ENCODE data around the gene INSR.
"Not testable (repeated sequence)": the region's sequence is repeated elsewhere in the genome, so short reads cannot be mapped to it uniquely, and the experiment has no call there.

Gene INSR

DNA sequence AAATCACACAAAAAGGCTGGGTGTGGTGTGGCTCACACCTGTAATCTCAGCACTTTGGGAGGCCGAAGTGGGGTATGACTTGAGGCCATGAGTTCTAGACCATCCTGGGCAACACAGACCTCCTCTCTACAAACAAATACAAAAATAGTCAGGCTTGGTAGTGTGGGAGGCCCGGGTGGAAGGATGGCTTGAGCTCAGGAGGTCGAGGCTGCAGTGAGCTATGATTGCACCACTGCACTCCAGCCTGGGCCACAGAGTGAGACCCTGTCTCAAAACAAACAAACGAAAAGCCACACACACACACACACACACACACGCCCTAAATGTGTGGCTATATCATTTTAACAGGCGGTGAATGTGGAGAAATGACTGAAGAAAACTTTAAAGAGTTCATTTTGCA, 225.6 kb downstream of the INSR start:
- H3K27ac ChIP-seq (ENCODE audit: poor library complexity, severe bottlenecking): no peak overlapping the region
- TF ChIP-seq, protein P1, sequence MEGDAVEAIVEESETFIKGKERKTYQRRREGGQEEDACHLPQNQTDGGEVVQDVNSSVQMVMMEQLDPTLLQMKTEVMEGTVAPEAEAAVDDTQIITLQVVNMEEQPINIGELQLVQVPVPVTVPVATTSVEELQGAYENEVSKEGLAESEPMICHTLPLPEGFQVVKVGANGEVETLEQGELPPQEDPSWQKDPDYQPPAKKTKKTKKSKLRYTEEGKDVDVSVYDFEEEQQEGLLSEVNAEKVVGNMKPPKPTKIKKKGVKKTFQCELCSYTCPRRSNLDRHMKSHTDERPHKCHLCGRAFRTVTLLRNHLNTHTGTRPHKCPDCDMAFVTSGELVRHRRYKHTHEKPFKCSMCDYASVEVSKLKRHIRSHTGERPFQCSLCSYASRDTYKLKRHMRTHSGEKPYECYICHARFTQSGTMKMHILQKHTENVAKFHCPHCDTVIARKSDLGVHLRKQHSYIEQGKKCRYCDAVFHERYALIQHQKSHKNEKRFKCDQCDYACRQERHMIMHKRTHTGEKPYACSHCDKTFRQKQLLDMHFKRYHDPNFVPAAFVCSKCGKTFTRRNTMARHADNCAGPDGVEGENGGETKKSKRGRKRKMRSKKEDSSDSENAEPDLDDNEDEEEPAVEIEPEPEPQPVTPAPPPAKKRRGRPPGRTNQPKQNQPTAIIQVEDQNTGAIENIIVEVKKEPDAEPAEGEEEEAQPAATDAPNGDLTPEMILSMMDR (IDR thresholded peaks at IDR 0.05; ENCODE audit: poor library complexity, severe bottlenecking): no peak
- no peak for DNase-seq (ENCODE audit: low spot score)
- peaks cover 22% of the 10 kb centered on the region for H3K36me3 ChIP-seq (ENCODE audit: low read depth)
- no peaks in the 10 kb centered on the region for H3K4me1 ChIP-seq (ENCODE audit: insufficient read depth, poor library complexity, severe bottlenecking)
- no peaks in the 10 kb centered on the region for H3K27me3 ChIP-seq (ENCODE audit: insufficient read depth, poor library complexity, severe bottlenecking)
- H3K9me3 ChIP-seq (ENCODE audit: severe bottlenecking): no peaks in the 10 kb centered on the region
- no peak for ATAC-seq (ENCODE audit: low read depth)
- H3K4me3 ChIP-seq (ENCODE audit: severe bottlenecking): no peak overlapping the region

DNA sequence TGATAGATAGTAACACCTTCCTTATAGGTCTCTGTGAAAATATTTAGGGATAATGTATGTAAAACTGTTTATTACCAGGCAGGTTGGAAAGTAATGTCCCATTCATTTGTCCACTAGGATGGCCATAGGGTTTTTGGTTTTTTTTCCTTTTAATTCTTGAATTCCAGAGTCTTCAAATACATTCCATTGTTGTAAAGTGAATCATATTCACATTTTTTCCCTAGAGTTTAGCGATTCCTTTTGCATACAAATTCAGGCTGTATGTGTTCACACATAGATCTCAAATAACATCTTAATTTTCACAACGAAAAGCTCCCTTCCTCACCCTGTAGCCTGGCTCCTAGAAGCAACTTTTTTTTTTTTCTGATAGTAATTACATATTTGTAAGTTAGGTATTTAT, 226.5 kb downstream of the INSR start:
- Histone ChIP-seq H3K27me3 (ENCODE audit: insufficient read depth, poor library complexity, severe bottlenecking) (no peaks in the 10 kb centered on the region), H3K27ac (ENCODE audit: poor library complexity, severe bottlenecking) (no peak overlapping the region), H3K4me3 (ENCODE audit: severe bottlenecking) (no peak overlapping the region), H3K4me1 (ENCODE audit: insufficient read depth, poor library complexity, severe bottlenecking) (no peaks in the 10 kb centered on the region), H3K36me3 (ENCODE audit: low read depth) (peaks cover 21% of the 10 kb centered on the region), H3K9me3 (ENCODE audit: severe bottlenecking) (no peaks in the 10 kb centered on the region)
- TF ChIP-seq, protein P1 (IDR thresholded peaks at IDR 0.05; ENCODE audit: poor library complexity, severe bottlenecking): no peak
- no peak for ATAC-seq (ENCODE audit: low read depth)
- no peak for DNase-seq (ENCODE audit: low spot score)

DNA sequence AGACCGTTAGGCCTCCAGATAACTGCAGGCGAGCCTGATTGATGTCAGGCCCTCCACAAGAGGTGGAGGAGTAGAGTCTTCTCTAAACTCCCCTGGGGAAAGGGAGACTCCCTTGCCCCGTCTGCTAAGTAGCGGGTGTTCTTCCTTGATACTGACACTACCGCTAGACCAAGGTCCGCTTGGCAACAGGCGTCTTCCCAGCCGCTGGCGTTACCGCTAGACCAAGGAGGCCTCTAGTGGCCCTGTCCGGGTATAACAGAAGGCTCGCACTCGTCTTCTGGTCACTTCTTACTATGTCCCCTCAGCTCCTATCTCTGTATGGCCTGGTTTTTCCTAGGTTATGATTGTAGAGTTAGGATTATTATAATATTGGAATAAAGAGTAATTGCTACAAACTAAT, 227.1 kb downstream of the INSR start:
- not testable (repeated sequence) for H3K9me3 ChIP-seq (ENCODE audit: severe bottlenecking); DNase-seq (ENCODE audit: low spot score); H3K4me1 ChIP-seq (ENCODE audit: insufficient read depth, poor library complexity, severe bottlenecking); H3K27ac ChIP-seq (ENCODE audit: poor library complexity, severe bottlenecking); ATAC-seq (ENCODE audit: low read depth); H3K4me3 ChIP-seq (ENCODE audit: severe bottlenecking); H3K27me3 ChIP-seq (ENCODE audit: insufficient read depth, poor library complexity, severe bottlenecking)
- H3K36me3 ChIP-seq (ENCODE audit: low read depth): peaks cover 15% of the 10 kb centered on the region
- TF ChIP-seq, protein P1 (IDR thresholded peaks at IDR 0.05; ENCODE audit: poor library complexity, severe bottlenecking): peak; percentile 16

DNA sequence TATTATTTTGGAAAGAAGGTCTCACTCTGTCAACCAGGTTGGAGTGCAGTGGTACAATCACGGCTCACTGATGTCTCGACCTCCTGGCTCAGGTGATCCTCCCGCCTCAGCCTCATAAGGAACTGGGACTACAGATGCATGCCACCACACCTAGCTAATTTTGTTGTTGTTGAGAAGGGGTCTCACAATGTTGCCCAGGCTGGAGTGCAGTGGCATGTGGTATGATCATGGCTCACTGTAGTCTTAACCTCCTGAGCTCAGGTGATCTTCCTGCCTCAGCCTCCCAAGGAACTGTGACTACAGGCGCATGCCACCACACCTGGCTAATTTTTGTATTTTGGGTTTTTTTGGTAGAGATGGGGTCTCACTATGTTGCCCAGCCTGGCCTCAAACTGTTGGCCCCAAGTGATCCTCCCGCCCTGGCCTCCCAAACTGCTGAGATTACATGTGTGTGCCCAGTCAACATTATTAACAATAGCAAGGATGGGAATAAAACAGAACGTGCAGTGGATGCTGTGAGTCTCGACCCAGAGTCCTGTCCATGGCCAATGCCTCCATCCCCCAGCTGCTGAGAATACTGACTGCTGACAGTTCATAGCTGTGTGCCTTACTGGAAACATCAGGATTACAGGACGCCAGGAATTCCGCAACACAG, 230.3 kb downstream of the INSR start:
- TF ChIP-seq, protein P1 (IDR thresholded peaks at IDR 0.05; ENCODE audit: poor library complexity, severe bottlenecking): no peak
- DNase-seq (ENCODE audit: low spot score) (no peak), ATAC-seq (ENCODE audit: low read depth) (no peak)
- no peaks in the 10 kb centered on the region for H3K9me3 ChIP-seq (ENCODE audit: severe bottlenecking)
- H3K4me3 ChIP-seq (ENCODE audit: severe bottlenecking): no peak overlapping the region
- H3K4me1 ChIP-seq (ENCODE audit: insufficient read depth, poor library complexity, severe bottlenecking): no peaks in the 10 kb centered on the region
- no peaks in the 10 kb centered on the region for H3K27me3 ChIP-seq (ENCODE audit: insufficient read depth, poor library complexity, severe bottlenecking)
- no peak overlapping the region for H3K27ac ChIP-seq (ENCODE audit: poor library complexity, severe bottlenecking)
- H3K36me3 ChIP-seq (ENCODE audit: low read depth): no peaks in the 10 kb centered on the region

DNA sequence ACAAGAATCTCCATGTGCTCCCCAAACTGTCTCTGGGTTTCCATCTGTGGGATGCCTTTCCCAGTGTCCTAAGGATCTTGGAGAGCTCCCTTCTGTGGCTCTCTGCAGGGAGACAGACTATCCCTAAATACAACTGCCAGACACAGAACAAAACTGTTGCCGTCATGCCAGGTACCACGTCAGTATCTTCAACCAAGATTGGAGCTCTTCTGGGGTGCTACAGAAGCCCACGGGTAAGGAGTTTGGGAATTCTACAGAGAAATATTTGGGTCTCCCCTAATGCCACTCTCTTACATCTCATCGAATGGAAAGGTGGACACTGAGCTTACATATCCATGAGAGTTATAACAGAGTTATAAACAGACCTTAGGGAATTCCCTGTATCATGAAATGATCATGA, 230.9 kb downstream of the INSR start:
- DNase-seq (ENCODE audit: low spot score) (no peak), ATAC-seq (ENCODE audit: low read depth) (no peak)
- Histone ChIP-seq H3K27ac (ENCODE audit: poor library complexity, severe bottlenecking) (no peak overlapping the region), H3K27me3 (ENCODE audit: insufficient read depth, poor library complexity, severe bottlenecking) (no peaks in the 10 kb centered on the region), H3K4me3 (ENCODE audit: severe bottlenecking) (no peak overlapping the region), H3K36me3 (ENCODE audit: low read depth) (no peaks in the 10 kb centered on the region), H3K9me3 (ENCODE audit: severe bottlenecking) (no peaks in the 10 kb centered on the region), H3K4me1 (ENCODE audit: insufficient read depth, poor library complexity, severe bottlenecking) (no peaks in the 10 kb centered on the region)
- TF ChIP-seq, protein P1 (IDR thresholded peaks at IDR 0.05; ENCODE audit: poor library complexity, severe bottlenecking): no peak
